DND-41 (cell line): Measurements from ENCODE around the gene PIEZO1.
A peak's percentile ranks its signal among the peaks of the same experiment; 100 is the strongest.
"Not testable (repeated sequence)": the region's sequence is repeated elsewhere in the genome, so short reads cannot be mapped to it uniquely, and the experiment has no call there.

ENCODE experiments used
- ATAC-seq: fragments of 200-7000 bp; cut with Tn5 transposase; 3 replicates; pipeline ENCODE4 v1.9.1; 2021; ENCODE audit warnings: low read depth; ENCODE audit not compliant: insufficient read depth
- DNase-seq: peaks from one replicate; pipeline ENCODE4 v3.0.0-alpha.2; 2020
- H2AFZ ChIP-seq: 2 replicates; pipeline ENCODE4 v1.6.0; 2012; ENCODE audit warnings: low read depth, low read length
- H3K27ac ChIP-seq: 2 replicates; pipeline ENCODE4 v1.5.1; 2012; ENCODE audit warnings: low read length, inconsistent platforms
- H3K27me3 ChIP-seq: fragments of 200-600 bp; sonication (generic); 2 replicates; pipeline ENCODE4 v1.6.0; 2012; ENCODE audit warnings: low read length, mild to moderate bottlenecking, inconsistent platforms; ENCODE audit not compliant: insufficient read depth, poor library complexity
- H3K36me3 ChIP-seq: 2 replicates; pipeline ENCODE4 v1.5.1; 2012; ENCODE audit warnings: low read length, inconsistent platforms; ENCODE audit not compliant: insufficient read depth
- H3K4me1 ChIP-seq: 2 replicates; pipeline ENCODE4 v1.5.1; 2012; ENCODE audit warnings: mild to moderate bottlenecking, low read length; ENCODE audit not compliant: insufficient read depth
- H3K4me2 ChIP-seq: 2 replicates; pipeline ENCODE4 v1.6.0; 2012; ENCODE audit warnings: mild to moderate bottlenecking, moderate library complexity, low read length, inconsistent platforms; ENCODE audit not compliant: insufficient read depth
- H3K4me3 ChIP-seq, 2 experiments: fragments of 200-600 bp in 1 of 2; shearing (Covaris generic) in 1 of 2; 2 replicates each; pipeline ENCODE4 v1.5.1; 2012 to 2016; ENCODE audit warnings: inconsistent platforms in 2 of 2, low read length in 2 of 2, mild to moderate bottlenecking in 2 of 2, low read depth in 1 of 2, moderate library complexity in 1 of 2
- H3K79me2 ChIP-seq: 2 replicates; pipeline ENCODE4 v1.6.0; 2012; ENCODE audit warnings: low read length, inconsistent platforms; ENCODE audit not compliant: insufficient read depth
- H3K9ac ChIP-seq: 2 replicates; pipeline ENCODE4 v1.6.0; 2012; ENCODE audit warnings: low read depth, mild to moderate bottlenecking, inconsistent platforms, low read length, moderate library complexity
- H3K9me3 ChIP-seq: 2 replicates; pipeline ENCODE4 v1.5.1; 2012; ENCODE audit warnings: low read length, moderate library complexity, mild to moderate bottlenecking, inconsistent platforms; ENCODE audit not compliant: insufficient read depth, severe bottlenecking
- H4K20me1 ChIP-seq: 2 replicates; pipeline ENCODE4 v1.6.0; 2012; ENCODE audit warnings: low read length; ENCODE audit not compliant: insufficient read depth
- EZH2 ChIP-seq: IDR thresholded peaks from 3 replicates; pipeline ENCODE4 v1.6.1; 2012; ENCODE audit warnings: borderline replicate concordance, low read depth, mild to moderate bottlenecking, moderate library complexity, low read length, inconsistent platforms; ENCODE audit not compliant: severe bottlenecking
- TF ChIP-seq, protein P1 (sequence below): IDR thresholded peaks from 2 replicates; pipeline ENCODE4 v1.5.1; 2012; ENCODE audit warnings: borderline replicate concordance, low read length, moderate library complexity, mild to moderate bottlenecking; ENCODE audit not compliant: poor library complexity, severe bottlenecking; ENCODE audit errors: extremely low read depth

Gene PIEZO1

DNA sequence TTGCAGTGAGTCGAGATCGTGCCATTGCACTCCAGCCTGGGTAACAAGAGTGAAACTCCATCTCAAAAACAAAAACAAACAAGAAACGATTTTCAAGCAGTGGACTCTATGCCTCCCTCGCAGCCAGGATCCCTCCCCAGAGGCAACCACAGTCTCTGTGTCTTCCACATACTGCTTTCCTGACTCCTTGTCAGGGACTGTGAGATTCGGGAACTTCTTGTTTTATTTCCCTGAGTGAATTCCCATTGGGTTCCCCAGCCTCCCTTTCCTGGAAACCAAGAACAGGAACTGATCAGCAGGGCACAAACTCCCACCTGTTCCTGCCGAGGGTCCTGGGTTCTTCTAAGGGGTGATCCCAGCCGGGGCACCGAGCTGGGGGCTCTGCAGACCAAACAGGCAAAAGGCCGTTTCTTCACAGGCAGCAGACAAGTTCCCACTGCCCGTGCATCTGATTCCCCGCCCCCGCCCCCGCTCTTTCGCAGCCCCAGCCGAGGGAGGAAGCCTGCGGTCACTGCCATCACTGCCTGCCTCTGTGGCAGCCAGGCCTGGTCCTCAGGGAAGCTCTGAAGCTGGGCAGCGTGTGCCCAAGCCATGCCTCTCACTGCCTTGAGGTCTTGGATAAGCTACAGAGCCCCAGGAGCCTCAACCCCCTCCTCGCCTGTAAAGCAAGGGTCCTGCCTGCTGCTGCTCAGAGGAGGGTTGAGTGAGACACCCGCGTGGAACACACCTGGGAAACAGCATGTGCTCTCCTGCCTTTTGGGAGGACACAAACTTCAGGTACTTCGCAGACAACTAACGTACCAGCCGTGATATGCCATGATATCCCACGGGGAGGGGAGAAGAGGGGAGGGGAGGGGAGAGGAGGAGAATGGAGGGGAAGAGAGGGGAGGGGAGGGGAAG is 5.5 kb upstream of the PIEZO1 start:
- H2AFZ ChIP-seq: peak overlapping the region; percentile 50; the same call in 1 of the 2 replicates

DNA sequence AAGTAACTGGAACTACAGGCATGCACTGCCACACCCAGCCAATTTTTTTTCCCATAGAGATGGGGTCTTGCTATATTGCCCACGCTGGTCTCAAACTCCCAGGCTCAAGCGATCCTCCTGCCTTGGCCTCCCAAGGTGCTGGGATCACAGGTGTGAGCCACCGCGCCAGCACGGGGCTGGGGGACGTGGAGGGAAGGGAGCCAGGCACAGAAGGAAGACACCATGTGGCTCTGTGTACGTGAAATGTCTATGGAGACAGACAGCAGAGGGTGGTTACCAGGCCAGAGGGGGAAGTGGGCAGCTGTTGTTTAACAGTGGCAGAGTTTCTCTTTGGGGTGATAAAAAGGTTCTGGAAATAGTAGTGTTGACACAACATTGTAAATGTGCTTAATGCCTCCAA is 4.6 kb upstream of the PIEZO1 start:
- TF ChIP-seq EZH2: no peak
- TF ChIP-seq, protein P1, sequence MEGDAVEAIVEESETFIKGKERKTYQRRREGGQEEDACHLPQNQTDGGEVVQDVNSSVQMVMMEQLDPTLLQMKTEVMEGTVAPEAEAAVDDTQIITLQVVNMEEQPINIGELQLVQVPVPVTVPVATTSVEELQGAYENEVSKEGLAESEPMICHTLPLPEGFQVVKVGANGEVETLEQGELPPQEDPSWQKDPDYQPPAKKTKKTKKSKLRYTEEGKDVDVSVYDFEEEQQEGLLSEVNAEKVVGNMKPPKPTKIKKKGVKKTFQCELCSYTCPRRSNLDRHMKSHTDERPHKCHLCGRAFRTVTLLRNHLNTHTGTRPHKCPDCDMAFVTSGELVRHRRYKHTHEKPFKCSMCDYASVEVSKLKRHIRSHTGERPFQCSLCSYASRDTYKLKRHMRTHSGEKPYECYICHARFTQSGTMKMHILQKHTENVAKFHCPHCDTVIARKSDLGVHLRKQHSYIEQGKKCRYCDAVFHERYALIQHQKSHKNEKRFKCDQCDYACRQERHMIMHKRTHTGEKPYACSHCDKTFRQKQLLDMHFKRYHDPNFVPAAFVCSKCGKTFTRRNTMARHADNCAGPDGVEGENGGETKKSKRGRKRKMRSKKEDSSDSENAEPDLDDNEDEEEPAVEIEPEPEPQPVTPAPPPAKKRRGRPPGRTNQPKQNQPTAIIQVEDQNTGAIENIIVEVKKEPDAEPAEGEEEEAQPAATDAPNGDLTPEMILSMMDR: no peak
- no peak overlapping the region for H3K9ac ChIP-seq
- H3K27ac ChIP-seq: peak overlapping the region; percentile 36
- DNase-seq (no peak), ATAC-seq (no peak)
- peaks cover 44% of the 10 kb centered on the region for H3K4me1 ChIP-seq
- H2AFZ ChIP-seq: no peak overlapping the region
- no peak overlapping the region for H3K4me2 ChIP-seq
- no peaks in the 10 kb centered on the region for H4K20me1 ChIP-seq
- no peaks in the 10 kb centered on the region for H3K27me3 ChIP-seq
- no peak overlapping the region for H3K4me3 ChIP-seq
- H3K36me3 ChIP-seq: no peaks in the 10 kb centered on the region; the same call in 1 of the 2 replicates
- H3K9me3 ChIP-seq: no peaks in the 10 kb centered on the region
- H3K79me2 ChIP-seq: peaks cover 13% of the 10 kb centered on the region

More for the DNA sequence above, 5.5 kb upstream of the PIEZO1 start:
- peak overlapping the region; percentile 62 for H3K4me2 ChIP-seq
- no peaks in the 10 kb centered on the region for H3K27me3 ChIP-seq
- peaks cover 4% of the 10 kb centered on the region for H3K79me2 ChIP-seq
- H4K20me1 ChIP-seq: no peaks in the 10 kb centered on the region
- H3K4me1 ChIP-seq: peaks cover 52% of the 10 kb centered on the region
- peak overlapping the region in 1 of 2 experiments; percentile 42; a peak in 2 of 4 replicates for H3K4me3 ChIP-seq
- H3K9me3 ChIP-seq: no peaks in the 10 kb centered on the region
- H3K36me3 ChIP-seq: no peaks in the 10 kb centered on the region
- ATAC-seq (peak; percentile 68), DNase-seq (peak; percentile 85)
- H3K27ac ChIP-seq: peak overlapping the region; percentile 91
- TF ChIP-seq, protein P1: no peak
- TF ChIP-seq EZH2: no peak
- H3K9ac ChIP-seq: peak overlapping the region; percentile 49

DNA sequence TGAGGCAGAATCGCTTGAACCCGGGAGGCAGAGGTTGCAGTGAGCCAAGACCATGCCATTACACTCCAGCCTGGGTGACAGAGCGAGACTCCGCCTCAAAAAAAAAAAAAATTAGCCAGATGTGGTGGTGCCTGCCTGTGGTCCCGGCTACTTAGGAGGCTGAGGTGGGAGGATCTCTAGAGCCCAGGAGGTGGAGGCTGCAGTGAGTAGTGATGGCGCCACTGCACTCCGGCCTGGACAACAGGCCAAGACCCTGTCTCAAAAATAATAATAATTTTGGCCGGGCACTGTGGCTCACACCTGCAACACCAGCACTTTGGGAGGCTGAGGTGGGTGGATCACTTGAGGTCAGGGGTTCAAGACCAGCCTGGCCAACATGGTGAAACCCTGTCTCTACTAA is 3.7 kb upstream of the PIEZO1 start:
- not testable (repeated sequence) for H3K9ac ChIP-seq, H3K27ac ChIP-seq, DNase-seq, H3K4me2 ChIP-seq, H3K27me3 ChIP-seq, H3K4me3 ChIP-seq, H2AFZ ChIP-seq, ATAC-seq, H4K20me1 ChIP-seq, H3K9me3 ChIP-seq, H3K36me3 ChIP-seq
- peaks cover 47% of the 10 kb centered on the region for H3K4me1 ChIP-seq
- peaks cover 22% of the 10 kb centered on the region for H3K79me2 ChIP-seq

DNA sequence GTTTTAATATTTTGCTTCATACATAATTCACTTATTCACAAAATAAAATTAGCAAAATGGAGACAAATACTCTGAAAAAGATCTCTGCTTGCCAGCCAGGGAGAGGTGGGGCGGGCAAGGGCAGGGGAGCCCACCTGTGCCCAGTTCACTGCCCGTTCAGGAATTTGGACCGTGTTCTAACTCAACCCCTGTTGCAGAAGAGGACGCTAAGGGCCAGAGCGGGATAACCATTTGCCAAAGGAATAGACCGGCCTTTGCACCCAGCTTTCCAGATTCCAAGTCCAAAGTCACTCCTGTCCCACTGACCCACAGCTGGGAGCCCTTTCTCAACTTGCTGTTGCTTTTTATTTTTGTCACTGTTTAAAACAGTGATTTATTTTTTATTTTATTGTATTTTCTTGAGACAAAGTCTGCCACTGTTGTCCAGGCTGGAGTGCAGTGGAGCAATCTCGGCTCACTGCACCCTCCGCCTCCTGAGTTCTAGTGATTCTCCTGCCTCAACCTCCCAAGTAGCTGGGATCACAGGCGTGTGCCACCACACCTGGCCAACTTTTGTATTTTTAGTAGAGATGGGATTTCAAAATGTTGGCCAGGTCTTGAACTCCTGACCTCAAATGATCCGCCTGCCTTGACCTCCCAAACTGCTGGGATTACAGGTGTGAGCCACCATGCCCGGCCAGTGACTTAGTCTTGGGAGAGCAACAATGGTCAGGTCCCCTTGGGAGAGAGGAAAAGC is 2.7 kb upstream of the PIEZO1 start:
- H4K20me1 ChIP-seq: peaks cover 9% of the 10 kb centered on the region
- H3K4me1 ChIP-seq: peaks cover 52% of the 10 kb centered on the region
- no peaks in the 10 kb centered on the region for H3K27me3 ChIP-seq
- no peaks in the 10 kb centered on the region; the same call in 1 of the 2 replicates for H3K36me3 ChIP-seq
- no peak overlapping the region for H3K9ac ChIP-seq
- no peak overlapping the region for H3K4me2 ChIP-seq
- ATAC-seq (no peak), DNase-seq (no peak)
- TF ChIP-seq, protein P1: no peak
- no peak for TF ChIP-seq EZH2
- H2AFZ ChIP-seq: no peak overlapping the region
- H3K79me2 ChIP-seq: peaks cover 32% of the 10 kb centered on the region
- no peak overlapping the region for H3K4me3 ChIP-seq
- H3K27ac ChIP-seq: no peak overlapping the region
- no peaks in the 10 kb centered on the region for H3K9me3 ChIP-seq
